Epidermal melanocyte (primary cell): ENCODE results near the gene OGFOD3.

Experiments used
- DNase-seq: peaks from one replicate; pipeline ENCODE4 v3.0.0; 2011; ENCODE audit warnings: low spot score; ENCODE audit not compliant: insufficient read length

OGFOD3 gene

GRCh38 chr17:82406131-82406671 is 12.2 kb downstream of the OGFOD3 start:
- no peak for DNase-seq

GRCh38 chr17:82405051-82405450 is 13.3 kb downstream of the OGFOD3 start:
- DNase-seq: no peak

- DNase-seq: no peak
These were observed 14.4 kb downstream of the OGFOD3 start for GRCh38 chr17:82403662-82404660.

GRCh38 chr17:82402865-82403264 is 15.5 kb downstream of the OGFOD3 start:
- no peak for DNase-seq

GRCh38 chr17:82400830-82401229 is 17.6 kb downstream of the OGFOD3 start:
- DNase-seq: no peak

- DNase-seq: no peak
These were observed 18.2 kb downstream of the OGFOD3 start for GRCh38 chr17:82400206-82400605.

- DNase-seq: no peak
These were observed 18.7 kb downstream of the OGFOD3 start for GRCh38 chr17:82399601-82400101.

- DNase-seq: peak; percentile 90
These were observed 19.3 kb downstream of the OGFOD3 start for GRCh38 chr17:82399041-82399441.

GRCh38 chr17:82397449-82398335 is 20.7 kb downstream of the OGFOD3 start:
- DNase-seq: no peak

GRCh38 chr17:82396601-82397435 is 21.6 kb downstream of the OGFOD3 start:
- DNase-seq: no peak

- no peak for DNase-seq
These were observed 24.1 kb downstream of the OGFOD3 start for GRCh38 chr17:82394278-82394677.

- no peak for DNase-seq
These were observed 25.4 kb downstream of the OGFOD3 start for GRCh38 chr17:82392941-82393340.

GRCh38 chr17:82392209-82392920 is 26.0 kb downstream of the OGFOD3 start:
- no peak for DNase-seq

- no peak for DNase-seq
These were observed 26.8 kb downstream of the OGFOD3 start for GRCh38 chr17:82391496-82392066.

- no peak for DNase-seq
These were observed 27.4 kb downstream of the OGFOD3 start for GRCh38 chr17:82390860-82391435.

- no peak for DNase-seq
These were observed 28.1 kb downstream of the OGFOD3 start for GRCh38 chr17:82390015-82390859.

GRCh38 chr17:82389379-82389778 is 29.0 kb downstream of the OGFOD3 start:
- no peak for DNase-seq

- no peak for DNase-seq
These were observed 29.5 kb downstream of the OGFOD3 start for GRCh38 chr17:82388922-82389283.
